Stimulated activated CD4-positive, alpha-beta T cell treated with anti-CD3 and anti-CD28 coated beads, Interleukin-15, amount 100 ng/mL, for 1 hour (primary cell): Measurements from ENCODE around the gene IFNAR1.
A peak's percentile ranks its signal among the peaks of the same experiment; 100 is the strongest.
"Not testable (repeated sequence)": the region's sequence is repeated elsewhere in the genome, so short reads cannot be mapped to it uniquely, and the experiment has no call there.

Experiments
- DNase-seq, 2 donors: peaks; one replicate each; pipeline ENCODE4 v3.0.0-alpha.2; 2020; ENCODE audit warnings: low read depth in 1 of 2, low spot score in 1 of 2

IFNAR1 gene

GRCh38 chr21:33345751-33346238 lies 21.0 kb downstream of the IFNAR1 start:
- no peak for DNase-seq

- DNase-seq = no peak
Measured at GRCh38 chr21:33348706-33349105, 23.9 kb downstream of the IFNAR1 start.

- DNase-seq = no peak
Measured at GRCh38 chr21:33350676-33351075, 25.9 kb downstream of the IFNAR1 start.

GRCh38 chr21:33355355-33355754 lies 30.6 kb downstream of the IFNAR1 start:
- DNase-seq = no peak

DNA sequence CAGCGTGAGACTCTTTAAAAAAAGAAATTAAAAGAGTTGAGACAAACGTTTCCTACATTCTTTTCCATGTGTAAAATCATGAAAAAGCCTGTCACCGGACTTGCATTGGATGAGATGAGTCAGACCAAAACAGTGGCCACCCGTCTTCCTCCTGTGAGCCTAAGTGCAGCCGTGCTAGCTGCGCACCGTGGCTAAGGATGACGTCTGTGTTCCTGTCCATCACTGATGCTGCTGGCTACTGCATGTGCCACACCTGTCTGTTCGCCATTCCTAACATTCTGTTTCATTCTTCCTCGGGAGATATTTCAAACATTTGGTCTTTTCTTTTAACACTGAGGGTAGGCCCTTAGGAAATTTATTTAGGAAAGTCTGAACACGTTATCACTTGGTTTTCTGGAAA lies 31.2 kb downstream of the IFNAR1 start:
- DNase-seq = no peak

DNA sequence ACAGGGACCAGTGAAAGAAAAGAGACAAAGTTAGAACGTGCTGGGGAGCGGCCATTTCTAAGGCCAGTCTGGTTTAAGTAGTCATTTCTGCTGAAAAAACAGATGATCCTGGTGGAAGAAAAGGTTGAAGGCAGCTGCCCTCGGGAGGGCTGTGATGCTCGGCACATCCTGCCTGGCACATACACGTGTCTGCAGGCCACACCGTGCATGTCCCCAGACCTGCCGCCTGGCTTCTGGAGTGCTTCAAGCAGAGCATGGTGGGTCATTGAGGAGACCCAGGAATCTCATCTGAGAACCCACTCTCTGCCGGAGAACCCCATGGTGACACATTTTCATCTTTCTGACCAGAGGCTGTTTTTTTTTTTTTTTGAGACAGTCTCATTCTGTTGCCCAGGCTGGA lies 32.4 kb downstream of the IFNAR1 start:
- DNase-seq = no peak

DNA sequence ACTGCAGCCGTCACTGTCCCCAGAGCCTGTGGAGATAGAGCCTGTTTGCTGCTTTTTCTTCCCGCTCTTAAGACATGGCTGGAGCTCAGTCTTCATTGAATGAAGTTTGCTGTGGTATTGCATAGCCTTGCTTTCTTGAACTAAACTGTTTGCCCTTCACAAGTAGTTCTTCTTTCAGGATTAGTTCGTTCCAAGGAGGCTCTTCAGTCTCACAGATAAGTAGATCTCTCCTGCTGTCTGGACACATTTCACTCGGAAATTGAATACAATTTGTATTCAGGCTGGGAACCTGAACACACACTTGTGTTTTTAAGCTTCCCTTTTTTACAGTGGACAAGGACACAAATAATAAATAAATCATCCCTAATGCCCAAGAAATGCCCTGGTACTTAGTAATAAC lies 34.7 kb downstream of the IFNAR1 start:
- no peak for DNase-seq

- no peak for DNase-seq
Measured at GRCh38 chr21:33360281-33360680, 35.5 kb downstream of the IFNAR1 start.

DNA sequence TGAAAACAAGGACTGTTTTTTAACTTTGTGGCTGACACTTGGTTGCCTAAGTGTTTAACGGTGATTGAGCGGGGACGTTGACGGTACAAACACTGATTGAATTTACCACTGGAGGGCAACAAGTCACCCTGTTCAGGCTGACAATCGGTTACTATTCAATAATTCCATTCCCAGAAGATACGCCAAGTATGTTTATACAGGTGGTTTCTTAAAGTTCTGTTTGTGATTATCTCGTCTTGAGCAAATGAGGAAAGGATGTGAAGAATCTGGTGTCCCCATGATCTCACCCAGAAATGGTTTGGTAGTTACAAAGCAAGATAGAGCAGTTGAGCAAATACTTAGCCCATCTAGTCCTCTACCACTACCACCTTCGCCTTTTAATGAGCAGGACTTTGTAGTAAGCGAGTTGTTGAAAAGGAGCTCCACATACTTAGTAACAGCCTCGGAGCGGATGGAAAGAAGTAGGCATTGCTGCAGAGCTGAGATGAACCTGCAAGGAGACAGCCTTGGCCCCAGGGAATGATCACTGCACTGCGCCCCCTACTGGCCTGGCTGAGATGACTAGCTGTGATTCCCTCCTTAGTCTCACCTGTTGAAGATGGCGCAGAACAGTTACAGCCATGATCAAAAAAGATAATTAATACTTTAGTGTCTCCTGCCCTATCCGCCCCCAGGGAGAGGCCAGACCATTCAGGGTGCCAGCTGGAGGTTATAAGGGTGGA lies 36.3 kb downstream of the IFNAR1 start:
- peak; percentile 77 to 85 for DNase-seq

- DNase-seq = peak; percentile 12 to 45
Measured at GRCh38 chr21:33362044-33362555, 37.3 kb downstream of the IFNAR1 start.

DNA sequence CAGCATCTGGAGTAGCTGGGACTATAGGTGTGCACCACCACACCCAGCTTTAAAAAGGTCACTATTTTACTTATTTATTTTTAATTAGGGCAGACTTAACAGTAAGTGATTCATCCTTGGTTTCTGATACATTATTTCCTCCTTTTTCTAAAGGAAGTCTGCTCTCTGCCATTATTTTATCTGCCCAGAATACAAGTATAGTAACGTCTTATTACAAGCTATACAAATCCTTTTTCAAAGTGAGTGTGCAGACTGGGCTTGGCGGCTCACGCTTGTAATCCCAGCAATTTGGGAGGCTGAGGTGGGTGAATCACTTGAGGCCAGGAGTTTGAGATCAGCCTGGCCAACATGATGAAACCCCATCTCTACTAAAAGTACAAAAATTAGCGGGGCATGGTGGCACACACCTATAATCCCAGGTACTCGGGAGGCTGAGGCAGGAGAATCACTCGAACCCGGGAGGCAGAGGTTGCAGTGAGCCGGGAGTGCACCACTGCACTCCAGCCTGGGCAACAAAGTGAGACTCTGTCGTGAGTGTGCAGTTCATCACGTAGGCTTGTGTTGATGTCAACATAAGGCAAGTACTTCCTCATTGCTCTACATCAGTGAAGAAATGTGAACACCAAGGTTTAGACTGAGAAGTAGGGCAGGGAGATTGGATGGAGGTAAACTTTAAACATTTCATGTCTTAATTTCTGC lies 39.3 kb downstream of the IFNAR1 start:
- DNase-seq = not testable (repeated sequence)

DNA sequence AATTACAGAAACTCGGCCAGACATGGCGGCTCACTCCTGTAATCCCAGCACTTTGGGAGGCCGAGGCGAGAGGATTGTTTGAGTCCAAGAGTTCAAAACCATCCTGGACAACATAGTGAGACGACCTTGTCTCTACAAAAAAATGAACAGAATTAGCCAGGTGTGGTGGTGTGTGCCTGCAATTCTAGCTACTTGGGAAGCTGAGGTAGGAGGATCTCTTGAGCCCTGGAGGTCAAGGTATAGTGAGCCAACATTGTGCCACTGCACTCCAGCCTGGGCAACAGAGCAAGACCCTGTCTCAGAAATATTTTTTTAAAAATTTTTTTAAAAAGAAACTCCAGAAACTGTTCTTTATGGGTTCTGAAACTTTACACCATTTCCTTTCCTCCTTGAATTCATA lies 40.1 kb downstream of the IFNAR1 start:
- DNase-seq = no peak

- DNase-seq = no peak
Measured at GRCh38 chr21:33367309-33367973, 42.7 kb downstream of the IFNAR1 start.

DNA sequence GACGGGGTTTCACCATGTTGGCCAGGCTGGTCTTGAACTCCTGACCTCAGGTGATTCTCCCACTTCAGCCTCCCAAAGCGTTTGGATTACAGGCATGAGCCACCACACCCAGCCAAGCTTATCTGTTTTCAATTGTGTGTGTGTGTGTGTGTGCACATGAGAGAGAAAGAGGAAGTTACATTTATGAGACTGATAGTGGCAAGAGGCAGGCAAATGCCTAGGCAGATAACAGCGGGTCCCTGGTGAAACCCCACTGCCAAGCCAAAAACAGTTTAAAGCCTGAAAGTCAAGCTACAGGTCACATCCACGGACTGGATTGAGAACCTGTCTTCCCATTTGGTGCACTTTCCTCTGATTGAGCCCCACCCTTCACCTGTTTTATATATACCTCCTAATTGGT lies 43.4 kb downstream of the IFNAR1 start:
- no peak for DNase-seq

DNA sequence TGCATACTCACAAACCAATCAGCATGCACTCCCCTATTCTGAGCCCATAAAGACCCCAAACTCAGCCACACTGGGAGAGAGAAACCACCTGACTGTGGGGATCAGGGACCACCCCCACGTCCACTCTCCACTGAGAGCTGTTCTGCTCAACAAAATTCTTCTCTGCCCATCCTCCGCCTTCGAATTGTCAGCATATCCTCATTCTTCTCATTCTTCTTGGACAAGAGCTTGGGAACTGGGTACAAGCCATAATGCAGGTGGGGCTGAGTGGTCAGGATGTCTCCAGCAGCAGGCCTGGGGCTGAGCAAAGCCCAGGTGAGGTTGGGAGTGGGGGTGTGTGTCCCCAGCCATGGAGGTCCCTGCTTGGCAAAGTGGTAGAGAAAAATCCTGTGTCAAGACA lies 43.8 kb downstream of the IFNAR1 start:
- DNase-seq = no peak

DNA sequence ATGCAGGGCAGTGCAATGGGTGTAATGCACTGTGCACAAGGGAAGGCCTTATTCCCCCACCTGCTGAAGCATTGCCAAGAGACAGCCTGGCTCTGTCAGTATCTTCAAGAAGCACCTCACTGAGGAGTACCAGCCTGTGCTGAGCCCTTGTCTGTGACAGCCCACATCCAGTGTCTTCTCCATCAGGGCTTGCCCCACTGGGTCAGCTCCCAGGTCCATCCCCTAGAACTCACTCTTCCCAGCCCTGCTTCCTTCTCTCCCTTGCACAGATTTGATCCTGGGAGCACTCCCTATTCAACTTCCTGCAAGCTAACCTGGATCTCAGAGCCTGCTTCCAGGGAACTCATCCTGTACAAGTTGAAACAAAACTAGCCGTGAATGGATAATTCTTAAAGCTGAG lies 44.8 kb downstream of the IFNAR1 start:
- DNase-seq = no peak

- no peak for DNase-seq
Measured at GRCh38 chr21:33370305-33370704, 45.5 kb downstream of the IFNAR1 start.

GRCh38 chr21:33371366-33371765 lies 46.6 kb downstream of the IFNAR1 start:
- no peak for DNase-seq

DNA sequence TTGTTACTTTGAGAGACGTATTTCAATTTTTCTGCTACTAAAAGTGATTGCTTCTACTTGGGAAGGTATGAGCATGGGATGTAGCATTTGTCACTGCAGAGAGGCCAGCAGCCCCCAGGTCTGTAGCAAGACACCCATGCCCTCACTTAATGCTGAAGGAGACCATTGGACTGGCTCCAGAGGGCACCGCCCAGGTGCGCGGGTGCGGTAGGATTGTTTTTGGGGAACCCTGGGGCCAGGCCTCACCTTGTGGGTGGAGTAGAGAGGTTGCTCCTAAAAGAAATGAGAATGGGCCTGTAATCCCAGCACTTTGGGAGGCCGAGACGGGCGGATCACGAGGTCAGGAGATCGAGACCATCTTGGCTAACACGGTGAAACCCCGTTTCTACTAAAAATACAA lies 47.8 kb downstream of the IFNAR1 start:
- DNase-seq = no peak

GRCh38 chr21:33373451-33373850 lies 48.7 kb downstream of the IFNAR1 start:
- no peak for DNase-seq

- no peak for DNase-seq
Measured at GRCh38 chr21:33374080-33374449, 49.3 kb downstream of the IFNAR1 start.
